ENCODE measurements around the gene PRICKLE2.

PRICKLE2 gene

DNA sequence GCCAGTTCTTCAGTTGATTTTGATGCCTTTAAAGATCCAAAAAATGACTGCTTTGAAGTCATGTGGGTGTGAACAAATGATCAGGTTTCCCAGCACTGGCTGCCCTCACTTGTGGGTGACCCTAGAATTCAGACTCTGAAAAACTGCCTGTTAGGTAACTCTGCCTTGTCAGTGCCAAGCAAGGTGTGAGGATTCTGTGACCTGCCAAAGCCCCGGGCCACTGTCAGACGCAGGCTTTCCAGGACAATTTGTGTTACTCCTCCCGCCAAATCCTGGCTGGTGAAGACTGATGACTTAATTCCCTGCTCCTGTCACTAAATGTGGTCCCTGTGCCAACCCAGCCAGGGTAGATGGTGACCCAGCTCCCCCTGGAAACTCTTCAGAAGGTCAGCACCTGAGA, 102.8 kb downstream of the PRICKLE2 start:
- Histone ChIP-seq H3K27me3 (replicated peaks; ENCODE audit: control insufficient read depth, insufficient read depth, low read length, poor library complexity, severe bottlenecking) (no peaks in the 10 kb centered on the region), H3K4me3 (ENCODE audit: insufficient read depth, low read depth, low read length, poor library complexity, severe bottlenecking) (no peak overlapping the region), H3K36me3 (ENCODE audit: control insufficient read depth, insufficient read depth, low read length) (no peaks in the 10 kb centered on the region), H3K9me3 (ENCODE audit: control insufficient read depth, low read length) (no peaks in the 10 kb centered on the region), H3K27ac (ENCODE audit: insufficient read depth, low read length, poor library complexity, severe bottlenecking) (no peak overlapping the region), H3K4me1 (ENCODE audit: control insufficient read depth, insufficient read depth, low read length, poor library complexity, severe bottlenecking) (no peaks in the 10 kb centered on the region)
- no peak for DNase-seq

DNA sequence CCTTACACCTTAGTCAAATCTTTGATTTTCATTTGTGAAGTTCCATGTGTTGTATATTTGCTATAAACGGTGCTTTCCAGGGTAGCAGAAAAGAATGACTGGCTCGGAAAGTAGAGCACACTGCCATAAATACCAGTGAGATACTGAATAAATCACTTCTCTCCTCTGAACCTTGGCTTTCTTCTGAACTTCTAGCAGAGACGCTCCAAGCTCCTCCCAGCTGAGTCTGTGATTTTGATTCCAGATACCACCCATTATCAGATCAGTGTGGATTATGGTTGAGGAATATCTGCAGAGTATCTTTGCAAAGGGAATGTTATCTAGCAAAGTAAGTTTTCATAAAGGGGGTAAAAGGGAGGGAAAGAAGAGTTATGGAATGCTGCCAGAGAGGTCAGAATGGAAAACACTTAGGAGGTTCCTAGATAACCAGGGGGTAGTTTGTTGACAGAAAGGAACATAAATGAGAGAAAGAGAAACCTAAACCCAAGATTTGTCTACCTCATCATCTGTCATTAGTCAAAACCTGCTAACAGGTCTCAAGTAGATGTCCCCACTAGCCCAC, 103.4 kb downstream of the PRICKLE2 start:
- Histone ChIP-seq H3K36me3 (ENCODE audit: control insufficient read depth, insufficient read depth, low read length) (no peaks in the 10 kb centered on the region), H3K9me3 (ENCODE audit: control insufficient read depth, low read length) (no peaks in the 10 kb centered on the region), H3K27me3 (replicated peaks; ENCODE audit: control insufficient read depth, insufficient read depth, low read length, poor library complexity, severe bottlenecking) (no peaks in the 10 kb centered on the region), H3K4me1 (ENCODE audit: control insufficient read depth, insufficient read depth, low read length, poor library complexity, severe bottlenecking) (no peaks in the 10 kb centered on the region), H3K4me3 (ENCODE audit: insufficient read depth, low read depth, low read length, poor library complexity, severe bottlenecking) (no peak overlapping the region), H3K27ac (ENCODE audit: insufficient read depth, low read length, poor library complexity, severe bottlenecking) (no peak overlapping the region)
- DNase-seq, result no peak

DNA sequence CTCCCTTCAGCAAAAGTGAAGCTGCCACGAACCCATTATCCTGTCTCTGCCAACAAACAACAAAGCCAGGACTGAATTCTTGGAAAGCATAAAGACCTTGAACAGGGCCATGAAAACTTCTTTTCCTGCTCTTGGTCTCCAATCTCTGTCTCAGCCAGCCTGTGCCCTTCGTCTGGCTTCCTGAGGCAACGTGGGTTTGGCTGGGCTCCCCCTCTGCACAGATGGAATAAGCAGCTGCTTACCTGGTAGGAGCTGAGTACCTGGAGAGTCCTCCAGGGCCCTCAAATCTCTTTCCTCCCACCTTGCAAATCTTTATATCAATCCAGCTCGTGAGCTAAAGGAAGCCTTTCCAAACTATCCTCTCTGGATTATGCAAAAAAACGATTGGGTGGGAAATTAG, 104.4 kb downstream of the PRICKLE2 start:
- no peak overlapping the region for H3K4me3 ChIP-seq (ENCODE audit: insufficient read depth, low read depth, low read length, poor library complexity, severe bottlenecking)
- H3K27me3 ChIP-seq (replicated peaks; ENCODE audit: control insufficient read depth, insufficient read depth, low read length, poor library complexity, severe bottlenecking), result no peaks in the 10 kb centered on the region
- H3K27ac ChIP-seq (ENCODE audit: insufficient read depth, low read length, poor library complexity, severe bottlenecking), result no peak overlapping the region
- no peaks in the 10 kb centered on the region for H3K36me3 ChIP-seq (ENCODE audit: control insufficient read depth, insufficient read depth, low read length)
- no peaks in the 10 kb centered on the region for H3K4me1 ChIP-seq (ENCODE audit: control insufficient read depth, insufficient read depth, low read length, poor library complexity, severe bottlenecking)
- no peak for DNase-seq
- H3K9me3 ChIP-seq (ENCODE audit: control insufficient read depth, low read length), result no peaks in the 10 kb centered on the region

DNA sequence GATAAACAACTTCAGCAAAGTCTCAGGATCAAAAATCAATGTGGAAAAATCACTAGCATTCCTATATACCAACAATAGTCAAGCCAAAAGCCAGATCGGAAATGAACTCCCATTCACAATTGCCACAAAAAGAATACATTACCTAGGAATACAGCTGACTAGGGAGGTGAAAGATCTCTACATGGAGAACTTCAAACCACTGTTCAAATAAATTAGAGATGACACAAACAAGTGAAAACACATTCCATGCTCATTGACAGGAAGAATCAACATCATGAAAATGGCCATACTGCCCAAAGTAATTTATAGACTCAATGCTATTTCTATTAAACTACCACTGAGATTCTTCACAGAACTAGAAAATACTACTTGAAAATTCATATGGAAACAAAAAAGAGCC, 107.8 kb downstream of the PRICKLE2 start:
- no peak for DNase-seq
- H3K9me3 ChIP-seq (ENCODE audit: control insufficient read depth, low read length), result no peaks in the 10 kb centered on the region
- no peak overlapping the region for H3K27ac ChIP-seq (ENCODE audit: insufficient read depth, low read length, poor library complexity, severe bottlenecking)
- H3K4me1 ChIP-seq (ENCODE audit: control insufficient read depth, insufficient read depth, low read length, poor library complexity, severe bottlenecking), result no peaks in the 10 kb centered on the region
- no peaks in the 10 kb centered on the region for H3K27me3 ChIP-seq (replicated peaks; ENCODE audit: control insufficient read depth, insufficient read depth, low read length, poor library complexity, severe bottlenecking)
- H3K36me3 ChIP-seq (ENCODE audit: control insufficient read depth, insufficient read depth, low read length), result no peaks in the 10 kb centered on the region
- no peak overlapping the region for H3K4me3 ChIP-seq (ENCODE audit: insufficient read depth, low read depth, low read length, poor library complexity, severe bottlenecking)

DNA sequence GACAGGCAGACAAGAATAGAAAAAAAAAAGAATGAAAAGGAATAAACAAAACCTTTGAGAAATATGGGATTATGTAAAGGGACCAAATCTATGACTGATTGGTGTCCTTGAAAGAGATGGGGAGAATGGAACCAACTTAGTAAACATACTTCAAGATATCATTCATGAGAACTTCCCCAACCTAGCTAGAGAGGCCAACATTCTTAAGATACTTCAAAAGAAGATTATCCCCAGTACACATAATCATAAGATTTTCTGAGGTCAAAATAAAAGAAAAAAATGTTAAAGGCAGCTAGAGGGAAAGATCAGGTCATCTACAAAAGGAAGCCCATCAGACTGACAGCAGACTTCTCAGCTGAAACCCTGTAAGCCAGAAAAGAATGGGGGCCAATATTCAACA, 110.6 kb downstream of the PRICKLE2 start:
- Histone ChIP-seq H3K27ac (ENCODE audit: insufficient read depth, low read length, poor library complexity, severe bottlenecking) (no peak overlapping the region), H3K9me3 (ENCODE audit: control insufficient read depth, low read length) (no peaks in the 10 kb centered on the region), H3K36me3 (ENCODE audit: control insufficient read depth, insufficient read depth, low read length) (no peaks in the 10 kb centered on the region), H3K4me1 (ENCODE audit: control insufficient read depth, insufficient read depth, low read length, poor library complexity, severe bottlenecking) (no peaks in the 10 kb centered on the region), H3K27me3 (replicated peaks; ENCODE audit: control insufficient read depth, insufficient read depth, low read length, poor library complexity, severe bottlenecking) (no peaks in the 10 kb centered on the region), H3K4me3 (ENCODE audit: insufficient read depth, low read depth, low read length, poor library complexity, severe bottlenecking) (no peak overlapping the region)
- no peak for DNase-seq

DNA sequence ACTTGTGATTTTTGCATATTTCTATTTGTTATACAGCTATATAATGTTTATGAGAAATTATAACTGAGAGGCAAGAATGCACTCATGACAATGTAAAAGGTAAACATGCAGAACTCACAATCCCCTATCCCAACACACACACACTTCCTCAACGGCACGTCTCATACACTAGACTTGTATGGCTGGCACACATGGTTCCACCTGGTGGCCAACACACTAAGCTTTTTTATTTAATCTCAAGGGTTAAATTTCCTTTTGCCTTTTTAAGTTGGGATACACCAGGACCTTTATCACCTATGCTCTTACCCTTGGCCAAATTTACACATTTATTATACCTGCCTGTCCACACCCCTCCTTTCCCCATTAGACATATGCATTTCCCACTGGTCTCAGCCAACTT, 113.4 kb downstream of the PRICKLE2 start:
- Histone ChIP-seq H3K4me3 (ENCODE audit: insufficient read depth, low read depth, low read length, poor library complexity, severe bottlenecking) (no peak overlapping the region), H3K4me1 (ENCODE audit: control insufficient read depth, insufficient read depth, low read length, poor library complexity, severe bottlenecking) (no peaks in the 10 kb centered on the region), H3K36me3 (ENCODE audit: control insufficient read depth, insufficient read depth, low read length) (no peaks in the 10 kb centered on the region), H3K27me3 (replicated peaks; ENCODE audit: control insufficient read depth, insufficient read depth, low read length, poor library complexity, severe bottlenecking) (no peaks in the 10 kb centered on the region), H3K9me3 (ENCODE audit: control insufficient read depth, low read length) (no peaks in the 10 kb centered on the region), H3K27ac (ENCODE audit: insufficient read depth, low read length, poor library complexity, severe bottlenecking) (no peak overlapping the region)
- no peak for DNase-seq

DNA sequence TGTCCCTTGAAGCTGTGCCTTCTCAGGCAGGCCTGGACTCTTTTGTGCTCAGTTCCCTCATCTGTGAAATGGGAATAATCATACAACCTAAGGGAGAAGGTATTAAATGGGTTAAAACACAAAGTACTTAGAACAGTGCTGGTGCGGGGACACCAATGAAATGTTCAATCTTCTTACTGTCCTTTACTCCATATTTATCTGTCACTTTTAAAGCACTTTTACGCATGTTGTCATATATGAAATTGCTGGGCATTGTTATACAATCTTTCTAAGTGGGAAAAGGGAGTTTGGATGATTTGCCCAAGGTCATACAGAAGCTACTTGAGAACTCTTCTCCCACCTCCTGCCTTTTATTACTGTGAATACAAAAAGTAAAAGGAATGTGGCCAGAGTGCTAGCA, 114.2 kb downstream of the PRICKLE2 start:
- Histone ChIP-seq H3K27ac (ENCODE audit: insufficient read depth, low read length, poor library complexity, severe bottlenecking) (no peak overlapping the region), H3K4me3 (ENCODE audit: insufficient read depth, low read depth, low read length, poor library complexity, severe bottlenecking) (no peak overlapping the region), H3K27me3 (replicated peaks; ENCODE audit: control insufficient read depth, insufficient read depth, low read length, poor library complexity, severe bottlenecking) (no peaks in the 10 kb centered on the region), H3K9me3 (ENCODE audit: control insufficient read depth, low read length) (no peaks in the 10 kb centered on the region), H3K36me3 (ENCODE audit: control insufficient read depth, insufficient read depth, low read length) (no peaks in the 10 kb centered on the region), H3K4me1 (ENCODE audit: control insufficient read depth, insufficient read depth, low read length, poor library complexity, severe bottlenecking) (no peaks in the 10 kb centered on the region)
- no peak for DNase-seq

DNA sequence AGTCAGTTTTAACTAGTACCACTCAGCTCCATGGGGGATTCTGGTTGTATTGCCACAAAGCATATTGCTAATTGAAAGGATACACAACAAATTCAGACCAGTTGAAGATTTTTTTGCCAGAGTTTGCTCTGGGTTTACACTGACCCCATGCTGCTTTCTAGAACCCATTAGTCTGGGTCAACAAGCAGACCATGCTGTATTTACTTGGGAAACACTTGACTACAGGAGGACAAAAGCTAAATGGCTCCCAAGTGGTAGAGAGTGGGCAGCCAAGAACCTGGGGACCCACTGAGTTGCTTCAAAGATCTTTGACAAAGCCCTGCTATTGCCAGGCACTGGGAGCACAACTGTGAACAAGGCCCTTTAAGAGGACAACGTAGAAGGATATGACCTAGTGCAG, 115.2 kb downstream of the PRICKLE2 start:
- no peaks in the 10 kb centered on the region for H3K27me3 ChIP-seq (replicated peaks; ENCODE audit: control insufficient read depth, insufficient read depth, low read length, poor library complexity, severe bottlenecking)
- no peaks in the 10 kb centered on the region for H3K4me1 ChIP-seq (ENCODE audit: control insufficient read depth, insufficient read depth, low read length, poor library complexity, severe bottlenecking)
- no peak overlapping the region for H3K4me3 ChIP-seq (ENCODE audit: insufficient read depth, low read depth, low read length, poor library complexity, severe bottlenecking)
- no peak for DNase-seq
- no peak overlapping the region for H3K27ac ChIP-seq (ENCODE audit: insufficient read depth, low read length, poor library complexity, severe bottlenecking)
- H3K36me3 ChIP-seq (ENCODE audit: control insufficient read depth, insufficient read depth, low read length), result no peaks in the 10 kb centered on the region
- no peaks in the 10 kb centered on the region for H3K9me3 ChIP-seq (ENCODE audit: control insufficient read depth, low read length)

DNA sequence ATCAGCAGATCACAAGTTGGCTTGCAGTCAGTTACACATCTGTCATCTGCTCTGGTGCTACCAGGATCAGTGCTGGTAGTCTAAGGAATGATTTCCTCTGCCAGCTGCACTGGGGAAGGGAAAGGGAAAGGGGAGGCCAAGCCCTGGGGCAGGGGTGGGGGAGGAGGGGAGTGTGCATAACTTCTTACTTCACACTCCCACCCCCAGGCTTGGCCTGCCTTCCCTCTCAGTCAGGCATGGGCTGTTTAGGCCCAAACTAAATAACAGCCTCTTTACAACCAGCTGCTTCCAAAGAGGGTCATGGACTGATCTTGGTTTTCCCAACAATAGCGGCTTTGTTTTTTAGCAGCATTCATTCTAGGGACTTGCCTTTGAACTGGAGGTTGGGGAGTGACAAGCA, 115.8 kb downstream of the PRICKLE2 start:
- H3K4me1 ChIP-seq (ENCODE audit: control insufficient read depth, insufficient read depth, low read length, poor library complexity, severe bottlenecking), result no peaks in the 10 kb centered on the region
- DNase-seq, result no peak
- no peaks in the 10 kb centered on the region for H3K9me3 ChIP-seq (ENCODE audit: control insufficient read depth, low read length)
- H3K4me3 ChIP-seq (ENCODE audit: insufficient read depth, low read depth, low read length, poor library complexity, severe bottlenecking), result no peak overlapping the region
- no peaks in the 10 kb centered on the region for H3K36me3 ChIP-seq (ENCODE audit: control insufficient read depth, insufficient read depth, low read length)
- no peaks in the 10 kb centered on the region for H3K27me3 ChIP-seq (replicated peaks; ENCODE audit: control insufficient read depth, insufficient read depth, low read length, poor library complexity, severe bottlenecking)
- no peak overlapping the region for H3K27ac ChIP-seq (ENCODE audit: insufficient read depth, low read length, poor library complexity, severe bottlenecking)

DNA sequence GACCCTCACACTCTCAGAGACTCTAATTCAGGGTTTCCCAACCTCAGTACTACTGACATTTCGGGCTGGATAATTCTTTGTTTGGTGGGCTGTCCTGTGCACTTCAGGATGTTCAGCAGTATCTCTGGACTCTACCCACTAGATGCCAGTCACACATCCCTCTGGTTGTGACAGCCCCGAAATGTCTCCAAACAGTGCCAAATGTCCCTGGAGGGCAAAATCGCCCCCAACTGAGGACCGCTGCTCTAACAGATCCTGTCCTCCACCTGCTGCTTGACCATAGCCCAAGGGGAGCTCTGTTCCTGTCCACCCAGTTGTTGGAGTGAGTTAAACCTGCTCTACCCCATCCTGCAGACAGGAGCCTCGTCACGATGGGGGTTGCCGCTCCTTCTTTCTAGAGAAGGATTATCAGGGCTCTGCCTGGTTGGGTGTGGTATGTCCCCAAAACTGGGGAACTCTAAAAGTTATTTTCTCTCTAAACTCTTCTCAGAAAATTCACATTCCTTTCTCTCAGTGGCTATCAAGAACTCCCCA, 116.4 kb downstream of the PRICKLE2 start:
- Histone ChIP-seq H3K4me1 (ENCODE audit: control insufficient read depth, insufficient read depth, low read length, poor library complexity, severe bottlenecking) (no peaks in the 10 kb centered on the region), H3K27me3 (replicated peaks; ENCODE audit: control insufficient read depth, insufficient read depth, low read length, poor library complexity, severe bottlenecking) (no peaks in the 10 kb centered on the region), H3K9me3 (ENCODE audit: control insufficient read depth, low read length) (no peaks in the 10 kb centered on the region), H3K27ac (ENCODE audit: insufficient read depth, low read length, poor library complexity, severe bottlenecking) (no peak overlapping the region), H3K36me3 (ENCODE audit: control insufficient read depth, insufficient read depth, low read length) (no peaks in the 10 kb centered on the region), H3K4me3 (ENCODE audit: insufficient read depth, low read depth, low read length, poor library complexity, severe bottlenecking) (no peak overlapping the region)
- DNase-seq, result no peak
